ENCODE measurements around the gene DYNC2LI1. TPM values are rescaled to one million over a fixed set of nuclear protein-coding genes. Genes with fewer than 3 reads are reported as not detected.

DYNC2LI1 gene
- total RNA-seq, 6 experiments from 2014 or later, result 8.4 to 12.3 (median 10.0) TPM

DNA sequence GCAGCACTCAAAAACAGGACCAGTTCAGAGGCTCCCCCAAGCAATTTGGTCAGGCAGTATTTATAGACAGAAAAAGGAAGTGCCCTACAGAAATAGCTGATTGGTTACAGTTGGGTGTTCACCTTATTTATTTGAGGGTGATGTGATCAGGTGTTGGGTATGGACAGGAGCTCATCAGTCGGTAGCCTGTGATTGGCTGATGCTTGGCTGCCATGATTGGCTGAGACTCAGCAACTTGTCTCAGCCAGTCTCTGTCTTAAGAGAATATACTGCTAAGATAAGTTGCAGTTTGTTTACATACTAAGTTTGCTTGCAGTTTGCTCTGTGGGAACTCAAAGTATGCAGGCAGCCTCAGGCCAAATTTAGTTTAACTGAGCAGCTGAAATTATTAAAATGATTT lies 74.4 kb downstream of the DYNC2LI1 start:
- Mint-ChIP-seq H3K4me3 (no peak overlapping the region), H3K9me3 (no peaks in the 10 kb centered on the region)
- peak; percentile 13 for DNase-seq

DNA sequence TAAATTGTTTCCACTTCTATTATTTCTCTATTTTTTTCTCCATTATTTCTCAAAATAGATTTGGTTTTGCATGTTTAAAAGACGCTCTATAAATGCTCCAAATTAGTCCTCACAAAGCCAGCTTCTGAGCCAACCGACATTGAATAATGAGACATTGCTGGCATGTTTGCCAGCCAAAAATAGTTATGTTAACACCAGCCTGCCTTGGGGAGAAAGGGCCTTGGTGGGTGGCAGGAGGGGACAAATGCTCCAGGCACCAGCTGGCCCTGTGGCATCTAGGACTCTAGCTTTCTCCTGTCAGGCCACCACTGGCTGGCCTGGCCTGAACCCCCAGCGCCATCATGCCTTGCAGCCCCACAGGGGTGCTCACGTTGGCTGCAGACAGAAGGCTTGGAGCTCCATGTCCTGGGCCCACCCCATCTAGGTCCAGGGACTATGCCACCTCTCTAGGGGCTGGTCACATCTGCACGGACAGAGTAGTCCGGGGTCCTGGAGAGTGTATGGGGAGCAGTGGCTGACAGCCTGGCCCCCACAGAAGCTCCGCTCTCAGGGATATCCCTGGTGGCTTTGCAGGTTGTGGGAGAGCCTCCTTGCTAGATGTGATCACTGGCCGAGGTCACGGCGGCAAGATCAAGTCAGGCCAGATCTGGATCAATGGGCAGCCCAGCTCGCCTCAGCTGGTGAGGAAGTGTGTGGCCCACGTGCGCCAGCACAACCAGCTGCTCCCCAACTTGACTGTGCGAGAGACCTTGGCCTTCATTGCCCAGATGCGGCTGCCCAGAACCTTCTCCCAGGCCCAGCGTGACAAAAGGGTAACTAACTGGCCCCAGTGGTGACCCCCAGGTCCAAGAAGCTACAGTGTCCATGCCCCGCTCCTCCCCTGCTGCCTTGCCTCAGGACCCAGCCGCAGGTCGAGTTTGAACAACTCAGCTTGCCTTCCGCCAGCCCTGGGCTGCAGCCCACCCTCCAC lies 77.5 kb downstream of the DYNC2LI1 start:
- no peak for TF ChIP-seq CTCF (IDR thresholded peaks at IDR 0.05)
- Mint-ChIP-seq H3K4me3 (no peak overlapping the region), H3K27ac (no peak overlapping the region), H3K36me3 (ENCODE audit: low read depth) (no peaks in the 10 kb centered on the region), H3K27me3 (ENCODE audit: insufficient read depth) (peaks cover 51% of the 10 kb centered on the region), H3K9me3 (no peaks in the 10 kb centered on the region), H3K4me1 (ENCODE audit: low read depth) (no peaks in the 10 kb centered on the region)
- no peak for DNase-seq

More for the DNA sequence above, 74.4 kb downstream of the DYNC2LI1 start:
- Mint-ChIP-seq H3K27ac (no peak overlapping the region), H3K4me1 (ENCODE audit: low read depth) (no peaks in the 10 kb centered on the region), H3K36me3 (ENCODE audit: low read depth) (no peaks in the 10 kb centered on the region), H3K27me3 (ENCODE audit: insufficient read depth) (peaks cover 42% of the 10 kb centered on the region)
- TF ChIP-seq CTCF (IDR thresholded peaks at IDR 0.05), result no peak

- no peak for DNase-seq
- Mint-ChIP-seq H3K27me3 (ENCODE audit: insufficient read depth) (peaks cover 59% of the 10 kb centered on the region), H3K36me3 (ENCODE audit: low read depth) (no peaks in the 10 kb centered on the region), H3K4me1 (ENCODE audit: low read depth) (no peaks in the 10 kb centered on the region), H3K9me3 (no peaks in the 10 kb centered on the region), H3K4me3 (no peak overlapping the region), H3K27ac (no peak overlapping the region)
- TF ChIP-seq CTCF (IDR thresholded peaks at IDR 0.05), result no peak
Measured at GRCh38 chr2:43852196-43852730, 78.4 kb downstream of the DYNC2LI1 start.

DNA sequence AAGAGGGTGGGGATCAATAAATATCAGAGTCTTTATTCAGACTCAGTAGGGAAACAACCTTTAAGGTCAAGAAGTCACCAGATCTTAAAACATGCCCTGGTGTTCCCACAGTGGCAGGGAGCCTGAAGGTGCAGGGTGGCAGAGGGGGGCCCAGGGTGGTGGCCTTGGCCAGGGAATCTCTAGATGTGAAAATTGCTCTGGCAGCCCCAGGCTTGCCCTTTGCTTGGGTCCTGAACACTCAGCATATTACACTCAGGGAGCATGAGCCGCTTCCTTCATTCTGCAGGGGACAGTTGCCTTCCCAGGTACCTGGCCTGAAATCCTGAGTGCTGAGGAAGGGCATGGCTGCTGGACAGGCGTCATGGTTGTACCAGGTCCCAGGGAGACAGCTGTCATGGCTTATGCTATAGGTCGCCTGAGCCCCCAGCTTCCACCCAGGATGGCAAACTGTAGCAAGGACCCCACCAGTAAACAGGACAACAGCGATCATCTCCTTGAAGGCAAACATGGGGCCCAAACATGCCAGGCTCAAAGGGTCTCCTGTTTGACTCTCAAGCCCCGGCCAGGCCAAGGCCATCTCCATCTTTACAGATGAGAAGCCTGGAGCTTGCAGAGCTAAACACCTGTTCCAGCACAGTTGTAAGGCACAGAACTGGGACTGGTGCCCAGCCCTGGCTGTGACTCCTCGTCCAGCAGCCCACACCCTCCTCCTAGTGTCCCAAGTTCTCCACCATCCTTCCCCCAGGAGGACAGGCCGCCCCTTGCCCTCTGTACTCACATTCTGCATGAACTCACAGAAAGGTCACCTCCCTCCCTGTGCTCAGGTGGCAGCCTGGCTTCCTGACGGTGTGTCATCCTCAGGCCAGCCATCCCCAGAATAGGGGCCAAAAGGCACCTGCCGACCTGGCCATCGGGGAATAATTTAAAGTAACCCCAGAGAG lies 79.6 kb downstream of the DYNC2LI1 start:
- H3K36me3 Mint-ChIP-seq (ENCODE audit: low read depth), result no peaks in the 10 kb centered on the region
- H3K4me3 Mint-ChIP-seq, result no peak overlapping the region
- H3K9me3 Mint-ChIP-seq, result no peaks in the 10 kb centered on the region
- no peaks in the 10 kb centered on the region for H3K4me1 Mint-ChIP-seq (ENCODE audit: low read depth)
- no peak for DNase-seq
- TF ChIP-seq CTCF (IDR thresholded peaks at IDR 0.05), result no peak
- H3K27ac Mint-ChIP-seq, result no peak overlapping the region
- H3K27me3 Mint-ChIP-seq (ENCODE audit: insufficient read depth), result peaks cover 57% of the 10 kb centered on the region

- TF ChIP-seq CTCF (IDR thresholded peaks at IDR 0.05), result no peak
- H3K4me3 Mint-ChIP-seq, result no peak overlapping the region
- DNase-seq, result no peak
- H3K36me3 Mint-ChIP-seq (ENCODE audit: low read depth), result no peaks in the 10 kb centered on the region
- H3K27ac Mint-ChIP-seq, result no peak overlapping the region
- peaks cover 53% of the 10 kb centered on the region for H3K27me3 Mint-ChIP-seq (ENCODE audit: insufficient read depth)
- H3K9me3 Mint-ChIP-seq, result no peaks in the 10 kb centered on the region
- H3K4me1 Mint-ChIP-seq (ENCODE audit: low read depth), result no peaks in the 10 kb centered on the region
Measured at GRCh38 chr2:43854671-43855070, 80.8 kb downstream of the DYNC2LI1 start.

All from HFFc6 (cell line).